Measurements from ENCODE around the gene BFAR. TPM values are rescaled to one million over a fixed set of nuclear protein-coding genes. Genes with fewer than 3 reads are reported as not detected.
"Not testable (repeated sequence)": the region's sequence is repeated elsewhere in the genome, so short reads cannot be mapped to it uniquely, and the experiment has no call there.

Gene BFAR
- total RNA-seq, 4 donors from 2014 or later: 58.6 to 77.2 (median 65.6) TPM

DNA sequence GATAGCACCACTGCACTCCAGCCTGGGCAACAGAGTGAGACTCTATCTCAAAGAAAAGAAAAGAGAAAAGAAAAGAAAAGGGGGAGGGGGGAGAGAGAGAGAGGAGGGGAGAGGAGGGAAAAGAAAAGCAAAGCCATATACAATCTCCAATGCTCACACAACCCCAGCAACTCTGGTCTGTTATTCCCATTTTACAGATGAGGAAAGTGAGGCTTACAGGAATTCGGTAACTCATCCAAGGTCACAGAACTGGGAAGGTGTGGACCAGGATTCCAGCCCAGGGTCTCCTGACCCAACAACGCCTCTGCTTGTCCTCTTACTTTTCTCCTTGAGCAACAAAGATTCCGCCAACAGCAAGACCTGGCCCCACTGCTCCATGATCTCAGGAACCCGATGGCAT, 48.4 kb downstream of the BFAR start:
- Histone ChIP-seq H3K27ac (no peak overlapping the region), H3K36me3 (no peaks in the 10 kb centered on the region), H3K4me3 (no peak overlapping the region), H3K27me3 (no peaks in the 10 kb centered on the region), H3K4me1 (no peaks in the 10 kb centered on the region), H3K9me3 (no peaks in the 10 kb centered on the region)
- no peak for DNase-seq
- TF ChIP-seq, protein P1, sequence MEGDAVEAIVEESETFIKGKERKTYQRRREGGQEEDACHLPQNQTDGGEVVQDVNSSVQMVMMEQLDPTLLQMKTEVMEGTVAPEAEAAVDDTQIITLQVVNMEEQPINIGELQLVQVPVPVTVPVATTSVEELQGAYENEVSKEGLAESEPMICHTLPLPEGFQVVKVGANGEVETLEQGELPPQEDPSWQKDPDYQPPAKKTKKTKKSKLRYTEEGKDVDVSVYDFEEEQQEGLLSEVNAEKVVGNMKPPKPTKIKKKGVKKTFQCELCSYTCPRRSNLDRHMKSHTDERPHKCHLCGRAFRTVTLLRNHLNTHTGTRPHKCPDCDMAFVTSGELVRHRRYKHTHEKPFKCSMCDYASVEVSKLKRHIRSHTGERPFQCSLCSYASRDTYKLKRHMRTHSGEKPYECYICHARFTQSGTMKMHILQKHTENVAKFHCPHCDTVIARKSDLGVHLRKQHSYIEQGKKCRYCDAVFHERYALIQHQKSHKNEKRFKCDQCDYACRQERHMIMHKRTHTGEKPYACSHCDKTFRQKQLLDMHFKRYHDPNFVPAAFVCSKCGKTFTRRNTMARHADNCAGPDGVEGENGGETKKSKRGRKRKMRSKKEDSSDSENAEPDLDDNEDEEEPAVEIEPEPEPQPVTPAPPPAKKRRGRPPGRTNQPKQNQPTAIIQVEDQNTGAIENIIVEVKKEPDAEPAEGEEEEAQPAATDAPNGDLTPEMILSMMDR (IDR thresholded peaks at IDR 0.05): no peak
- no peak for TF ChIP-seq POLR2A (IDR thresholded peaks at IDR 0.05)

DNA sequence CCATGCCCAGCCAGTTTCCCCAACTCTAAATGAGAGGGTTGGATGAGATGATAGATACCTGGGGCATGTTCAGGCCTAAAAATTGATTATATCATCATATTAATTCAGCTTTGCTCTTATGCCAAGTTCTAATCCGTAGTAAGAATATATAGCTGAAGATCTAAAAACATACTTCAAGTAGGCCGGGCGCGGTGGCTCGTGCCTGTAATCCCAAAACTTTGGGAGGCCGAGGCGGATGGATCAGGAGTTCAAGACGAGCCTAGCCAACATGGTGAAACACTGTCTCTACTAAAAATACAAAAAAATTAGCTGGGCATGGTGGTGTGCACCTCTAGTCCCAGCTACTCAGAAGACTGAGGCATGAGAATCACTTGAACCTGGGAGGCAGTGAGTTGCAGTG, 49.4 kb downstream of the BFAR start:
- Histone ChIP-seq H3K9me3 (no peaks in the 10 kb centered on the region), H3K27me3 (no peaks in the 10 kb centered on the region), H3K4me3 (no peak overlapping the region), H3K4me1 (no peaks in the 10 kb centered on the region), H3K36me3 (no peaks in the 10 kb centered on the region), H3K27ac (no peak overlapping the region)
- DNase-seq: no peak
- no peak for TF ChIP-seq POLR2A (IDR thresholded peaks at IDR 0.05)
- TF ChIP-seq, protein P1 (IDR thresholded peaks at IDR 0.05): no peak

DNA sequence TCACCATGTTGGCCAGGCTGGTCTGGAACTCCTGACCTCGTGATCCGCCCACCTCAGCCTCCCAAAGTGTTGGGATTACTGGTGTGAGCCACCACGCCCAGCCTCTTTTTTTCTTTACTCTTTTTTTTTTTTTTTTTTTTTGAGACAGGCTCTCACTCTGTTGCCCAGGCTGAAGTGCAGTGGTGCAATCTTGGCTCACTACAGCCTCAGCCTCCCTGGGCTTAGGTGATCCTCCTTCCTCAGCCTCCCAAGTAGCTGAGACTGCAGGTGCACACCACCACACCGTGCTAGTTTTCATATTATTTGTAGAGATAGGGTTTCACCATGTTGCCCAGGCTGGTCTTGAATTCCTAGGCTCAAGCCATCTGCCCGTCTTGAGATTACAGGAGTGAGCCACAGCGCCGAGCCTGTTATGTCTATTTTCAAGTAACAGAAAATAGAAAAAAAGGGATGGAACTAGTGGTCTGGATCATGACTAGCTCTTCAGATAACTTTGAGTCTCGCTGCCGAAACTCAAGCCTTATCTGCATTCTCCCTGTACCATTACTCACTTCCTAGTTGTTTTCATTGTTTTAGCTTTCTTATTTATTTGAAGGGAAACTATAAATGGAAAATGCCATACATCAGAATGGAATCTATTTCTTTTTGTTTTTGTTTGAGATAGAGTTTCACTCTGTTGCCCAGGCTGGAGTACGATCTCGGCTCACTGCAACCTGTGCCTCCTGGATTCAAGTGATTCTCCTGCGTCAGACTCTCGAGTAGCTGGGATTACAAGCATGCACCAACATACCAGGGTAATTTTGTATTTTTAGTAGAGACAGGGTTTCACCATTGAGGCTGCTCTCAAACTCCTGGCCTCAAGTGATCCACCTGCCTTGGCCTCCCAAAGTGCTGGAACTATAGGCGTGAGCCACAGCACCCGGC, 53.4 kb downstream of the BFAR start:
- DNase-seq, H3K36me3 ChIP-seq, H3K9me3 ChIP-seq, H3K4me3 ChIP-seq, H3K27me3 ChIP-seq, H3K4me1 ChIP-seq, H3K27ac ChIP-seq: not testable (repeated sequence)

DNA sequence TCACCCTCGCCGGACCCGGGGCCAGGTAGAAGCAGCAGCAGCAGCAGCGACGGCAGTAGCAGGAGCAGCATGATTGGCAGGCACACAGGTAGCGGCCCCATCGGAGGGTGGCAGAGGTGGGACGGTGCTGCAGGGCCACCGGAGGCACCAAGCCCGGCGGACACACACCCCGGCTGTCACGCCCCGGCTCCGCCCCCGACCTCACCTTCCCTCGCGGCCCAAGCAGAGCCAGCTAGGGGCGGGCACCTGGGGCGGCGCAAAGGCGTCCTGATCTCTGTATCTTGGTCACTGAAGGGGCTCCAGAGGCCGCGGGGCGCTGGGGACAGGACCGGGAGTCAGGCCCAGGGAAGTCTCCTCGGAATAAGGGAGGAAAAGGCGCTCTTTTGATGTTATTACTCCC, 61.4 kb downstream of the BFAR start, which contains the start of gene PLA2G10:
Gene PLA2G10 (minus strand): TSS at position 180 of the 400 bp plus-strand sequence. CDS start 79 bp downstream, at position 101.
- not testable (repeated sequence) for H3K4me3 ChIP-seq, H3K27me3 ChIP-seq, H3K36me3 ChIP-seq, H3K4me1 ChIP-seq, H3K9me3 ChIP-seq, DNase-seq, H3K27ac ChIP-seq

DNA sequence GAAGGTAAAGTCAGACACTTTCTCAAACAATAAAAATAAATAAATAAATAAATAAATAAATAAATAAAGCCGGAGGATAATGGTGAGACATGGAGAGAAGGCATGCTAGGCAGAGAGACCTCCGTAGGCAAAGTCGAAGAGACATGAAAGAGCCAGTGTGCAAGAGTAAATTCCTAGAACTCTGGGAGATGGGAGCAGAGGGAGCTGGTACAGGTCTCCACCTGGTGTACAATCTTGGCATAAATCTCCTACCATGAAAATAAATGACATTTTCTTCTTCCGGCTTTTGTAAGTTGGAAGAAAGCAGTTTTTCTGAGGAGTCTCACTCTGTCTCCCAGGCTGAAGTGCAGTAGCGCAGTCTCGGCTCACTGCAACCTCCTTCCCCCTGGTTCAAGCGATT, 69.1 kb downstream of the BFAR start:
- not testable (repeated sequence) for H3K36me3 ChIP-seq, H3K27me3 ChIP-seq, DNase-seq, H3K4me1 ChIP-seq, H3K9me3 ChIP-seq, H3K4me3 ChIP-seq, H3K27ac ChIP-seq

DNA sequence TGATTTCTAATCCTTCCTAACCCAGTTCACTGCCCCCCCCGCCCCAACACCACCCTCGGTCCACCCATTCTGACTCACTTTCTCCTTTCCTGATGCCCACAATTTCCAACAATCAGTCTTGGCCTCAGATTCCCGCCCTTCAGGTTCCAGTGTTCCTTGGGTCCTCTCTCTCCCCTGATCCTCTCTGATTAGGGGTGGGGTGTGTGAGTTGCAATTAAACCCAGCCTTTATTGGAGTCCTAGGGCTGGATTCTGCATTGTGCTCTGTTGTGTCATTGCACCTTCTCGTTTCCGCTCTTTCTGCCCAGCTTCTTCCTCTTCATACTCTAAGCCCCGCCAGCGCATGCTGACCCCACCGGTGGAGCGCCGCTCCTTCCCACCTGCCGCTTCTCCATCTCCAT, 69.9 kb downstream of the BFAR start:
- not testable (repeated sequence) for H3K4me3 ChIP-seq, H3K36me3 ChIP-seq, H3K4me1 ChIP-seq, DNase-seq, H3K27ac ChIP-seq, H3K27me3 ChIP-seq, H3K9me3 ChIP-seq

DNA sequence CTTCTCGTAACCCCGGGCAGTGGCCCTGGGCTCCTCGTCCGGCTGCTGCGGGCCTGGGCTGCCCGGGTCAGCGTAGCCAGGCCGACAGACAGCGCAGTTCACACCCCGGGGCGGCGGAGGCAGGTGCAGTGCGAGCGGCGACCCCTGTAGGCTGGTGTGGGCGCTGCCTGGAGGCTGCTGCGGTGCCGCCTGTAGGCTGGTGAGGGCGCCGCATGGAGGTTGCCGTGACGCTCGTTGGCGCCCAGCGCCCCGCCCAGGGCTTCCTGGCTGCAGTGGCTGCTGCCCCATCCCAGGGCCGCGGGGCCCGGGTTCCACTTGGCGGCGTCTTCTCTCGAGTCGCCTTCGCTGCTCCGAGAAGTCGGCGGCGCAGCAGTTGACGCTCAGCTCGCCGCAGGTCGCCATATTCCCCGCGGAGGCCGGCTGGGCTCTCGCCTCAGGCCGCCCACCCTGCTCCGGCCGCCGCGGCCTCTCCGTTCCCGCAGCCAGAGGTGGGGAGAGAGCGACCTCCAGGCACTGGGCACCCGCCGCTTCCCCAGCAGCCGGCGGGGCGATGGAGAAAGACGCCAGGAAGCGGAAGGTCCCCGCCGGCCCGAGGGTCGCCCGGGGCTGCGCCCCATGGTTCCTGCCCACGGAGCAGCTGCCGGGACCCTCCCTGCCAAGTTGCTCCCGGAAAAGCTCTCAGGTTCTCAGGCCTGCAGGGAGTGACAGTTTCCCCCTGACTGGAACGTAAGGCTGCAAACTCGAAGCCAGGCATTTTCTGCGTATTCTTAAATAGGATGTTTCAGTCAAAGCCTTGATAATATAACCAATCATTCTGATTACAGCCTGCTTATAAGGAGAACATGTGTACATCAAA, 70.6 kb downstream of the BFAR start, which contains the start of gene NPIPA3:
Gene NPIPA3 (plus strand): TSS at position 256 of the 856 bp plus-strand sequence. CDS start 5,533 bp downstream, outside the sequence.
- H3K4me1 ChIP-seq, H3K9me3 ChIP-seq, H3K27ac ChIP-seq, DNase-seq, H3K27me3 ChIP-seq, H3K36me3 ChIP-seq, H3K4me3 ChIP-seq: not testable (repeated sequence)

Small RNA genes lying within 50 kb of the gene (small RNA-seq; reads per million reads assigned to genes)
- gene RN7SL274P (0 reads per million in 2 donors), gene RNU7-125P (0 reads per million in 2 donors)

Other genes with a start within 250 kb of the BFAR start
- gene PARN, start 2.7 kb upstream of the BFAR start, total RNA-seq: 10 to 100 TPM; 36.6 to 66.8 (median 53.5) TPM
- gene PLA2G10, start 61.4 kb downstream of the BFAR start, total RNA-seq: 10 to 100 TPM in 2 of 4 donors, 1 to 10 TPM in 2; 5.8 to 15.7 (median 10.7) TPM
- gene NPIPA3, start 70.5 kb downstream of the BFAR start, total RNA-seq: 1 to 10 TPM in 1 of 4 donors, not detected in 3; 1.1 TPM
- gene NPIPA2, start 109.6 kb downstream of the BFAR start, total RNA-seq: 1 to 10 TPM in 1 of 4 donors, not detected in 3; 1.1 TPM
- gene NOMO1, start 200.8 kb downstream of the BFAR start, total RNA-seq: 10 to 100 TPM; 15.7 to 68.5 (median 59.2) TPM

Data from Peyer's patch (tissue), 4 donors.